GM21390 (cell line): ENCODE results near the gene ECHDC3.
A peak's percentile ranks its signal among the peaks of the same experiment; 100 is the strongest.
"Not testable (repeated sequence)": the region's sequence is repeated elsewhere in the genome, so short reads cannot be mapped to it uniquely, and the experiment has no call there.

Experiments used
- ATAC-seq: cut with Tn5 transposase; IDR thresholded peaks from one replicate; pipeline ENCODE4 v1.9.1; 2021; ENCODE audit not compliant: unreplicated experiment

Gene ECHDC3

DNA sequence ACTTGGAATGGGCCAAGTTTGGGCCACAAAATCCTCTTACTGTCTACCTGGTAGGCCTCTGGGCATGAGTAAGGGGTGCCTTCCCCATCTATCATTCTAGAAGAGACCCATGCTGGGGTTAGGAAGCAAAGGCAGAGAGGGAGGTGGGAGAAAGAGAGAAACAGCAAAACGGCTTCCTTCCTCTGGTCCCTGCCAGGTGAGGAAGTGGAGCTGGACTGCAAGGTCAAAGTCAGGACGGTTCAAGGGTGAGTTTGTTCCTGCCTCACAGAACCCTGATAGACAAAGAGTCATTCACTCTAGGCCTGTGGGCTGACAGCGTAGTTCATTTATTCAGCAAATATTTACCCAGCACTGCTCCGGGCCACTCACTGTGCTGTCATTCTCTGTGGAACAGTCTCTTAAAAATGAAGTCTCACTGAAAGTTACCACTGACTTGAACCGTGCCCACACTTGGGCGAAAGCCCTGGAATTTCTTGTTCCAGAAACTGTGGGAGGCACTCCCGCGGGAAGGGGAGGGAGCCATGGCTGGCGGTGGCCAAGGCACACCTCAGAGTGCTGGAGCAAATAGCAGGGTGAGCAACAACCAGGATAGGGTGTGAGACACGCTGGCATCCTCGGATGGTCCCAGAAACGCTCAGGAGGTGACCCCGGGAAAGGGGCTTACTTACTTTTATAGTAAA is 26.2 kb upstream of the ECHDC3 start:
- no peak for ATAC-seq

DNA sequence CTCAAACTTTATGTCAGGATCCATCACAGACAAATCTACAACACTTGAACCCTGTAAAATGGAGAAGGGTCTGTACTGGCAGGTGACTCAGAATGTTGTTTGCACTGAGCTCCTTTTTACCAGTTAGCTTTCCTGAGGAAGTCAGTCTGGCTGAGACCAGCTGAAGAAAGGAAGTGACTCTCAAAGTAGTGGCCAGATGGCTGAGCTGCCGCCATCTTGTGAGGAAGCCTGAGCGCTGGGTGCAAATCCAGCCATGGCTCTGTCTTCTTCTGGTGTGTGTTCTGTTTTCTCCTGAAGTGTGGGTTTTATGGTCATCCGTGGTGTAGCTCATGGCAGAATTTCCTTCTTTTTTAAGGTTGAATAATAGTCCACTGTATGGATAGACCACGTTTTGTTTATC is 25.5 kb upstream of the ECHDC3 start:
- no peak for ATAC-seq

DNA sequence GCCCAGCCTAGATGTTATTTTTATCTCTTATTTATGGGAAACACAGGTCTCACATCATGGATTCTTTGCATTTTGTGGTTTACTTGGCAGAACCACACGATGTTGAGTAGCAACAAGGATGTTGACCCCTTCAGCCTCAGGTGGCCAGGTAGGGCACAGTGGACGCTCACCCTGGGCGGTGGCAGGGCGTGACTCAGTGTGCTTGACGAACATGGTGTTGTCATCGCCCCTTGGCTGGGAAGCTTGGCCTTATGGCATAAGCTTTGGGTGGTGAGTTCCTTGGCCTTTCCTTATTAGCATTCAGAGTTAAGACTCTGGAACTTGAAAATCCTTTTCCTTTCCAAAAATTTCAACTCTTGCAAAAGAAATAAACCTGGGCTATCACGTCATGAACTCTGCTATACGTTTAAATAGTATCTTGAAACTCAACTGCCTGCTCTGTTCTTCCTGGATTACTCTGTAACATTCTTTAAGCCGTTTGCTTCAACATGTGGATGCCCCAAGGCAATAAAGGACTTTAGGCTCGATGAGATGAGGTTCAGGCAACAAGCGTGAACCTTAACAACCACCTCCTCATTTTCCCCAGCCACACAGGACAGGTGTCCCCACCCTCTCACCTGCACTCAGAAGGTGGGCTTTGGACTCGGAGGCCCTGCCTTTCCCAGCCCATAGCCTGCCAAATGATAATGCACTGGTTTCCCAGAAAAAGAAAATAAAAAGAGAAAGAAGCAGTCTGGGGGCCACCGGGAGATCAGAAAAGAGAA is 22.5 kb upstream of the ECHDC3 start:
- ATAC-seq: no peak

DNA sequence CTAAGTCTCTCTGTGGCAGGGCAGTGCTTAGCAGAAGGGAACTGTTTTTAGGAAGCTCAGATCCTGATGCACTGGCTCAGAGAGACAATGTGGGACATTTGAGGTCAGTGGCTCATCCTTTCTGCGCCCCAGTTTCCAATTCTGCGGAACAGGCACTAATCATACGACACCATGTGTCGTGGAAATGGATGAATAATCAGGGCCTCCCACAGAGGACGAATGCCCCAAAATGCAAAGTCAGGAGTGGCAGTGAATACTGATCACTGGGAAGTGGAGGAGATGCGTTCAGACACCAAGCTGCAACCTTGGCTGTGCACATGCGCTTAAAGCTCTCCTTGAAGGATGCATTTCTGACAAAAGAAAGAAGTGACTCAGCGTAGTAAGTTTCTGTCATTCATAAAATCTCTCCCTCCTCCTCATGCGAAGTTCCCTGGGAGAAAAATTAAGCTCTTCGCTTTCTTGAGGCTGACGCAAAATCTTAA is 21.9 kb upstream of the ECHDC3 start:
- ATAC-seq: no peak

DNA sequence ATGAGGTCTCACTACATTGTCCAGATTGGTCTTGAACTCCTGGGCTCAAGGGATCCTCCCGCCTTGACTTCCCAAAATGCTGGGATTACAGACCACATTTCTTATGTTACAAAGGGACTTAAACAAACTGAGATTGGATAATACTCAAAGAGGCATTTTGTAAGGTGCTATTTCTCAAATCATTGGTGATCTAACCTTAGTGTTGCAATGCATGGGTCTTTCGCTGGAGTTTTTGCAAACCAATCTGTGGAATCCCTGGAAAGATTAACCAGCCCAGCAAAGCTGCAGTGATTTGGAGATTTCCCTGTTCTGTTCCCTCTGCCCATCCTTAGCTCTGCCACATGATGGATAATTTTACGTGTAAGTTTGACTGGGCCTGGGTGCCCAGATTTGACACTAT is 20.4 kb upstream of the ECHDC3 start:
- ATAC-seq: no peak

DNA sequence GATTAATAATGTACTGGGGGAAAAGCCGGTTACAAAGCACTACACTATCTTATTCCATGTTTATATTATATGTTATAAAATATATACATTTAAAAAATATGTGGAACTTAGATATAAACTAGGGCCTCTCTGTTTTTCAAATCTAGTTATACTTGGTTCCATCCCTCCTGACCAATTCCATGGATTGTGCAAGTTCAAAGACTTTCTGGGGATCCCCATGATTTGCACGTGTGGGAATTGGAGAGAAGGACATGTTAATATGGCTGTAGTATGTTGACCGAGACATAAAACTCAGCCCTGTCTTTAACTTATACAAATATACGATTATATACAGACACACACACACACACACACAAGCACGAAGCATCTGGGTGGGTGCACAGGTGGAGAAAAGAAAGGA is 18.8 kb upstream of the ECHDC3 start:
- ATAC-seq: no peak

DNA sequence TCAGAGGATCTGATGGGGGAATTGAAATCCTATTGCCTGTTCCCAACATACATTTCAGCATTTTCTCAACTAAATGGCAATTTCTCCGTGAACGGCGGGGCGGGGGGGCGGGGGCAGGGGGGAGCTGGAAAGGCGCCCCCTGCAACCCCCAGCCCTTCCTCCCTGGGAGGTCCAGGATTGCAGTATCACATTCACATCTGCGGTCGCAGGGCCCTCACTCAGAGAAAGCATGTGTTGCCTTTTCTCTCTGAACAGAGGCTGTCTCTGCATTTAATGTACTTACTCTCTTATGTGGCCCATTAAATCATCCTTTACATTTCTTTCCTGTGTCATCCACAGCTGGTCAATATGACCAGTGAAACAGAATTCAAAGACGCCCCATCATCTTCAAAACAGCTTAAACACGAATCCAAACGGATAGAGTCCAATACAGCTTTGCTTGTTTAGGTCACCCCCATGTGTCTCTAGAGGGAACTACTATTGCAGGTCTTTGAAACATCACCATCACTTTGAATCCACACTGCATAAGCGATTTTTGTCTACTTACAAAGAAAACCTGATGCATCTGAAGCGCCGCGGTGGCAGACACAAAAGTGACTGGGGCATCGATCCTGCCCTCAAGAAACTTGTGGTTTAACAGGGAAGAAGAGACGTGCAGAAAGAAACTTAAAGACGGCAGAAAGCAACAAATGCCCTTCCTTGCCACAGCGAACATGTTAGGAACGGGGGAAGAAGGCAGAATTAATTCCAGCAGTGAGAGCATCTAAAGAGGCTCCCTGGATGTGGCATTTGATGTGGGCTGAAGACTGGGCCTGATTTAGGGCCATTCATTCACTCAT is 17.0 kb upstream of the ECHDC3 start:
- peak; percentile 61 for ATAC-seq

DNA sequence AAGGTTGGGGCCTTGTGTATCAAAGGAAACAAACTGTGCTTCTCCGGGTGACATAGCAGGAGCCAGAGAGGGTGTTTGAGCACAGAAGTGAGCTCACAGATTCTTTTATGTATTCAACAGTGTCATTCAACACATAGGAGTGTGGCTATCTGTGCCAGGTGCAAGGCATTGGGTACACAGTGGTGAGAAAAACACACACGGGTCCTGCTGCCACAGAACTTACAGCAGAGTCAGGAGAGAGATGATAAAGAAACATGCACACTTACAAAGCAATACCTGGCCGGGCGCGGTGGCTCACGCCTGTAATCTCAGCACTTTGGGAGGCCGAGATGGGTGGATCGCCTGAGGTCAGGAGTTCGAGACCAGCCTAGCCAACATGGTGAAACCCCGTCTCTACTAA is 16.3 kb upstream of the ECHDC3 start:
- ATAC-seq: no peak

DNA sequence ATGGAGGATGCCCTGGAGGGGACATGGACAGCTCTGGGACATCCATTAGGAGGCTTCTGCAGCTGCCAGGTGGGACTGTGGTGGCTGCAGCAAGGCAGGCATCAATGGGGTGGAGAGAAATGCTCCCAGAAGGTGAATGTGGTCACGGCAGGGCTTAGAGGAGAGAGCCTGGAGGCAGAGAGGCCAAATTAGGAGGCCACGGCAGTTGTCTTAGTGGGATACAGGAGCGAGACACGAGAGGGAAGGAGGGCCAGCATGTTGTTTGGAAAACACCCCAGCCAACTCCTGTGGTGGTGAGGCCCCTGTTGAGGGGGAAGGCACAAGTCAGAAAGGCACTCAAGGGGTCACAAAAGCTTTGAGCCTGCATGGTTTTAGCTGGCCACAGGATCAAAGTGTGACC is 14.6 kb upstream of the ECHDC3 start:
- no peak for ATAC-seq

DNA sequence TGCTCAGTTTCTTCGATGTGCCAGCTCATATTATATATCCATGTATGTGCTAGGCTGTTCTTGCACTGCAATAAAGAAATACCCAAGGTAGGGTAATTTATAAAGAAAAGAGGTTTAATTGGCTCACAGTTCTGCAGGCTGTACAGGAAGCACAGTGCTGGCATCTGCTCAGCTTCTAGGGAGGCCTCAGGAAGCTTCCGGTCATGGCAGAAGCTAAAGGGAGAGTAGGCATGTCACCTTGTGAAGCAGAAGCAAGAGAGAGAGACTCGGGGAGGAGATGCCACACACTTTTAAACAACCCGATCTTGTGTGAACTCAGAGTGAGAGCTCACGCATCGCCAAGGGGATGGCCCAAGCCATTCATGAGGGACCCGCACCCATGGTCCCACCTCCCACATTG is 13.8 kb upstream of the ECHDC3 start:
- no peak for ATAC-seq

DNA sequence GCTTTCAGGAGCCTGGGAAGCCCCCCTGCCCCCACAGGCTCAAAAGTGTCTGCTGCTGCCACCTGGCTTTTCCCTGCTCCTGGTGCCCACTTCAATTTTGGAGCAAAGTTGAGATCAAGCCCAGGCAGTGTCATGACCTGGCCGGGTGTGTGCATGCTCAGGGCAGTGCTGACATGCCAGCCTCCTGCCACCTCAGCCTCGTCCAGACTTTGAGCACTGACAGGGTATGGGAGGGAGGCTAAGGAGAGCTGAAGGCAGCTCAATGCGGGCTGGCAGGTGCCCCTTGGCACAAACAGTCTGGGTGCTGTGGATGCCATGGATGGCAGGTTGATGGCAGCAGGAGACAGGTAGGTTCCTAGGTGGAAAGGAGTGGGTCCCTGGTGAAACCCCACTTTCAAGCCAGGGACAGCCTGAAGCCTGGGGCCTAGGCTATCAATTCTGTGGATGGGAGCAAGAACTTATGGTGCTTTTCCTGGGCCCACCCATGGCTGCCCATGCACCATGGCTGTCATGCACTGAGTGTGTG is 12.3 kb upstream of the ECHDC3 start:
- ATAC-seq: no peak

DNA sequence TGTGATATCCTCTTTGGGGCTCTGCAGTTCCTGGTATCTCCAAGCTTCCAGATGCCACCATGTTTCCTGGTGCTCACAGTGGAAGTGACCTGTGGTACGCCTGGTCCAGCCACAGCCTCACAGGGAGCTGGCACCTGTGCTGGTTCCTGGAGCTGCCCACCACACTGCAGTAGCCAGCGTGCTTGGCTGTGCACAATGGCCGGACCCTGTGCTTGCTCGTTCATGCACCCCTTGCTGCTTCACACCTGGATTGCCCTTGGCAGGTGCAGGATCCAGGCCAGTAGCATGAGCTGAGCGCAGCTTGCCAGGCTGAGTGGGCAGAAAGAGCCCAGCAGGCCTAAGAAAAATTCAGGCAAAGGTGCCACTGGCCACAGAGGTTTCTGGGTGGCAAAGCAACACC is 11.4 kb upstream of the ECHDC3 start:
- ATAC-seq: no peak

DNA sequence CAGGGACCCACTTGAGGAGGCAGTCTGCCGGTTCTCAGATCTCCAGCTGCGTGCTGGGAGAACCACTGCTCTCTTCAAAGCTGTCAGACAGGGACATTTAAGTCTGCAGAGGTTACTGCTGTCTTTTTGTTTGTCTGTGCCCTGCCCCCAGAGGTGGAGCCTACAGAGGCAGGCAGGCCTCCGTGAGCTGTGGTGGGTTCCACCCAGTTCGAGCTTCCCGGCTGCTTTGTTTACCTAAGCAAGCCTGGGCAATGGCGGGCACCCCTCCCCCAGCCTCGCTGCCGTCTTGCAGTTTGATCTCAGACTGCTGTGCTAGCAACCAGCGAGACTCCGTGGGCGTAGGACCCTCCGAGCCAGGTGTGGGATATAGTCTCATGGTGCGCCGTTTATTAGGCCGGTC is 5.4 kb upstream of the ECHDC3 start:
- ATAC-seq: not testable (repeated sequence)

DNA sequence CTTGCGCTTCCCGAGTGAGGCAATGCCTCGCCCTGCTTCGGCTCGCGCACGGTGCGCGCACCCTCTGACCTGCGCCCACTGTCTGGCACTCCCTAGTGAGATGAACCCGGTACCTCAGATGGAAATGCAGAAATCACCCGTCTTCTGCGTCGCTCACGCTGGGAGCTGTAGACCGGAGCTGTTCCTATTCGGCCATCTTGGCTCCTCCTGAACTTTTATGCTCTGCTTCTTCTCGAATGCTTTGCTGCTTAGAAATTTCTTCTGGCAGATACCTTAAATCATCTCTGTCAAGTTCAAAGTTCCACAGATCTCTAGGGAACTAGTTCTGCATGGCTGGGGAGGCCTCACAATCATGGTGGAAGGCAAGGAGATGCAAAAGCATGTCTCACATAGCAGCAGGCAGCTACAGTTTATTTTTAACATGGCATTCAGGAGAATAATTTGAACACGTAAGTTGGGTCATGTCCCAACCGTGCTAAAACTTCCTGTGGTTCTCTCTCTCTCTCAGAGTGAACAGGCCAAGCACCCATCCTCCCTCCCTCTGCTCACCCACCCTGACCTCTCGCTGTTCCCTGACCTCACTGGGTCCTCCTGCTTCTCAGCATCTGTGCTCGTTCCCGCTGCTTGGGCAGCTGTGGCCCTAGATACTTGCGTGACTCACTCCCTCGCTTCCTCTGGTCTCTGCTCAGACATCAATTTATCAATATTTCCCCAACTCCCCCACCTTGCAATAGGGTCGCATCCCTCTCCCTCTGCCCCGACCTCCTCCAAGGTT is 4.7 kb upstream of the ECHDC3 start:
- ATAC-seq: not testable (repeated sequence)

DNA sequence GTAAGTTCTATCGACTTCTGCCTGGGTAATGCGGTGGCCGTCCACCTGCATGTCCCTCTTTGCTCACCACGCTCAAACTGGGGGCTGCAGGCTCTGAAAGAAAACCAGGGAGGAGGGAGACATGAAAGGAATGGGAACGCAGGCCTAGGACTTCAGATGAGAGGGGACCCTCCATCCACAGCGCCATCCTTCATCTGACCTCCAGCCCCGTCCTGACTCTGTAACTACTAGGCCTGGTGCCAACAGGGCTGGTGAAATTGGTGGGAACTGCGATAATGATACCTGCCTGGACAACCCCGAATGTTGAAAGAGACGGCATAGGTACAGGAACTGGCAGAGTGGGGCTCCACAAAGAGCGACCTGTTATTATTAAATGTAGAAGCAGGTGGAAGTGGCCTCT is 1.3 kb upstream of the ECHDC3 start:
- no peak for ATAC-seq

DNA sequence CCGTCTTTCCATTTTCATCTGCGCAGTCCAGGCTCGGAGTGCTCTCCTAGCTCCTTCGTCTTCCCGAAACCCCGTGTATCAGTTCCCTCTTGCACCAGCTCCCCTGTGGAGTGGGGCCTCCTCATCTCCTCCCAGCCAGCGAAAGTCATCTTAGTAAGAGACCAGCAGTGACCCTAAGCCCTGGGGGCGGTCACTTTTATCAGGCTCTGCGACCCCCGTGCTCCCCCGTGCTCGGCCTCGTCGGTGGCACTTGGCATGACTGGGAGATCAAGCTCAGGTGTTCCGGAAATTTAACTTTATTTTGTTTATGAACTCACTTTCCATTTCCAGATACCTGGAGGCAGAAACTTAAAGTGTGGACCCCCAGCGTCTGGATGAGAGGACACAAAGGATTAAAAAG is 574 bp upstream of the ECHDC3 start:
- no peak for ATAC-seq

DNA sequence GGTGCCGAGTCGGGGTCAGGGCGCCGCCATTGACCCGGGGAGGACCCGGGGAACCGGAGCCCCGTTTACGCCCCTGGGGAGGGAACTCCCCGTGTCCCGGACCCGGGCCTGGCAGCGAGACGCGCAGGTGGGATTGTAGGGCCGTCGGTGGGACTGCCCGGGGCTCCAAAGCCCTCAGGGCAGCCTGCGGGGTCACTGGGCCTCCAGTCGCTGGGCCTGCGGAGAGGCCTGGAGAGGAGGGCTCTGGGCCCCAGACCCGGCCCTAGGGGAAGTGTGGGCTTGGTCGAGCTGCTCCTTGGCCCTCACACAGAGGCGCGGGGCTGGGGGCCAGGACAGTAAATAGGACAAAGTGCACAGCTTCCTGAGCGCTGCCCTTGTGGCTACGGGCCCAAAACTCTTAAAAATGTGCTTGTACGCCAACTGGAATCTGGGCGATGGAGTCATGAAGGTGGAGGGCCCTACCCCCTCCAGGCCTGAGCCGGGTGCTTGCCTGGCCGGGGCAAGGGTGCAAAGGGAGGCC is 657 bp downstream of the ECHDC3 start:
- no peak for ATAC-seq

DNA sequence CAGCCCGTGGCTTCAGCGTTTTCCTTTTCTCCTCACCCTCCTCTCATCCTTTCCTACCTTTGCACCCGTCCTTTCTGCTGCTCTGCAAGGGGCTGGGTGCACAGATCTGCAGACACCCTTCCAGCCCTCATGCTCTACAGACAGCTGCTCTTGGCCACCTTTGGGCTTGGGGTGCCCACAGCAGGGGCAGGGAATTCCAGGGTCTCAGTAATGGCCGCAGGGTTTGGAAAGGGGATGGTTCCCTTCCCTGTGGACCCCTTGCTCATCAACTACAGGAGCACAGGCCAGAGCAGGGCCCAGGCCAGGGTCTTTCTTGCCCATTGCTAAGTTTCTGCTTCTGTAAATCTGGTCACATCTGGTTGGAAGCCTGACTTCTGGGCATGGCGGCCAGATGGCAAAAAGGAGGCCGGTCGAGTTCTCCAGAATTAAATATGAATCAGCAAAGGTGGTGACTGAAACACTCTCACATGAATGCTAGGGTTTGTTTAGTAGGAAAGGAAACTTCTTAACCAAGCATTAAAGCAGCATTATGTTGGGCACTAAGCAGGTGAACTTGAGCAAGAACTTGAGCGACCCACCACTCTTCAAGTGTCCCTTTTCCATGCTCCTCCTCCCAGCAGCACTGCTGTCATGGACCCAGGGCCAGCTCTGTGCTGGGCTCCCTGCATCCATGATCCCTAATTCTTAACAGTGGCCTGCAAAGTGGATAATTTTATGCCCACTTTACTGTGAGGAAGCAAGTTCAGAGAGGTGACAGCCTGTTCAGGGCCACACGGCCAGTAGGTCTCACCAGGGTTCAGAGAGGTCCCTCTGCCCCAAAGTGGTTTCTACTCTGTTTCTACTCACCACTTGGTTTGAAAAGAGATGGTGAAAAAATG is 1.5 kb downstream of the ECHDC3 start:
- no peak for ATAC-seq

DNA sequence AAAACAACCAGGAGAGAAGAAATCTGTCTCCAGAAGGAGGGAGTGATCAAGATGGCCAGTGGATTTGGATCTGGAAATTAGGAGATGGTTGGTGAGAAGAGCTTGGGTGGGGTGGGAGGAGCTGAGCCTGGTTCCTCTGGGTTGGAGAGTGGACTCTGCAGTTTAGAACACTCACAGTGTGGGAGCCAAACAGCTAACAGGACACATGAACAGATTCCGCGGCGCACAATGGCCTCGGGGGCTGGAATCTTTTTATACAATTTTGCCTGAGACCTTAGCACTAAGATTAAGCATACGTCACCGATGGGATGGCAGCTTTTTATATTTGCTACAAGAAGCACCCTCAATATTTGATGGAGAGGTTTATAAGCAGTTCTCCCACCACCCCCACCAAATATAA is 2.9 kb downstream of the ECHDC3 start:
- no peak for ATAC-seq
